GM10266 (cell line): ENCODE measurements around the gene SERPINB10.

Experiments
- DNase-seq: peaks from one replicate; pipeline ENCODE4 v3.0.0; 2012; ENCODE audit errors: extremely low spot score
- TF ChIP-seq, protein P1 (sequence below): IDR thresholded peaks from 2 replicates; pipeline ENCODE4 v1.5.1; 2012; ENCODE audit warnings: mild to moderate bottlenecking, low read depth; ENCODE audit not compliant: control insufficient read depth, insufficient read depth; ENCODE audit errors: missing control alignments

The SERPINB10 gene

DNA sequence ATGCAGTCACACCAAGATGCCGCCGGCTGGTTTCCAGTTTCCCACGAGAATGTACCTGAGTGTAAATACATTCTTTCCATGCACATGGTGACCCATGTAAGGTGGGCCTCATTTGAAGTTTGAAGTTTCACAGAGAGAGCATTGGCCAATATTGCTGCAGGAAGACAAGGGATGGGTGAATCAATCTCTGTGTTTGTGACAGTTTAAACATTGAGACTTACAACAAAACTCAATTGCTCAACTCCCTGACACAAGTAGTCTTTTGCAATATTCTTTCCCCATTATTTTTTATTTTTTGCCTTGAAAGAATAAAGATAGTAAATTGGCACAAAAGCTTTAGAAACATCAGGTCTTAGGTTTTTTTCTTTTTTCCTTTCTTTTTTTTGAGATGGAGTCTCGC lies 15.2 kb upstream of the SERPINB10 start:
- DNase-seq = no peak
- TF ChIP-seq, protein P1, sequence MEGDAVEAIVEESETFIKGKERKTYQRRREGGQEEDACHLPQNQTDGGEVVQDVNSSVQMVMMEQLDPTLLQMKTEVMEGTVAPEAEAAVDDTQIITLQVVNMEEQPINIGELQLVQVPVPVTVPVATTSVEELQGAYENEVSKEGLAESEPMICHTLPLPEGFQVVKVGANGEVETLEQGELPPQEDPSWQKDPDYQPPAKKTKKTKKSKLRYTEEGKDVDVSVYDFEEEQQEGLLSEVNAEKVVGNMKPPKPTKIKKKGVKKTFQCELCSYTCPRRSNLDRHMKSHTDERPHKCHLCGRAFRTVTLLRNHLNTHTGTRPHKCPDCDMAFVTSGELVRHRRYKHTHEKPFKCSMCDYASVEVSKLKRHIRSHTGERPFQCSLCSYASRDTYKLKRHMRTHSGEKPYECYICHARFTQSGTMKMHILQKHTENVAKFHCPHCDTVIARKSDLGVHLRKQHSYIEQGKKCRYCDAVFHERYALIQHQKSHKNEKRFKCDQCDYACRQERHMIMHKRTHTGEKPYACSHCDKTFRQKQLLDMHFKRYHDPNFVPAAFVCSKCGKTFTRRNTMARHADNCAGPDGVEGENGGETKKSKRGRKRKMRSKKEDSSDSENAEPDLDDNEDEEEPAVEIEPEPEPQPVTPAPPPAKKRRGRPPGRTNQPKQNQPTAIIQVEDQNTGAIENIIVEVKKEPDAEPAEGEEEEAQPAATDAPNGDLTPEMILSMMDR = no peak

DNA sequence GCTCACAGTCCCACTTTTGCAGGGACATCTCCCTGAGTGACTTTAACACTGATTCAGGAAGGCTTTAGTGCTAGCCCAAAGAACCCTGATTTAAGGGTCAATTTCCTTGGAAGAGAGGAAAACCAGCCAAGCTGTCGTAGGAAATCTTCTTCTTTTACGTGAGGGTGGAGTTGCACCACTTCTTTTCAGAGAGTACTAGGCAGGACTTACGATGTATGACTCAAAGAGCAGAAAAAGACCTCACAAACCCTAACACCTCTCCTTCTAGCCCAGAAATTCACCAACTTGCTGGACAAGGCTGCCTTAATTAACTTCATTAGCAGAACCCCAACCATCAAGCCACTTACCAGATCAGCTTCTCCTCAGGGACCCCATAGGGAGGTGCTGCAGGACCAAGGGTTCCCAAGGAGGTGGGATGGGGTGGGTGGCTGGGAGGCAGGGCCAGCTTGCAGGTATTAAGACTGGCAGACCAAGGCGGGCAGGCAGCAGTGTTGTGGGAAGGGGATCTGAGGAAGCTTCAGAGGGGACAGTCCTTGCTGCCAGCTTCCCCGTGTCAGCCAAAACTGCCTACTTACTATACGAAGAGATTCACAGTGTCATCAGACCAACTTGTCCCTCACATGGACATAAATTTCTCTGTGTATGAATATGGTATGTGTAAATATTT lies 13.5 kb upstream of the SERPINB10 start:
- no peak for DNase-seq
- TF ChIP-seq, protein P1 = no peak

DNA sequence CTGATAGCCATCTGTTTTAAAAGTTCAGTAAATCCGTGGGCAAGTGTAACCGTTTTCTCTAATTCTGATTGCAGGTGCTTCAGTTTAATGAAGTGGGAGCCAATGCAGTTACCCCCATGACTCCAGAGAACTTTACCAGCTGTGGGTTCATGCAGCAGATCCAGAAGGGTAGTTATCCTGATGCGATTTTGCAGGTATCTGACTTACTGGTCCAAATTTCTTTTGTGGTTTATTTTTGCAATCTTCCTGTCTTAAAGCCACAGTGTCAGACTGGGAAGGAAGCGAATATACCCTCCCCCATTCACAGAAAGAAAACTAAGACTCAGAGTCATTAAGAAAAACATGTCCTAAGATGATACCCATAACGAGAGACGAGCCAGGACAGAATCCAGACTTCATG lies 12.6 kb upstream of the SERPINB10 start:
- no peak for DNase-seq
- TF ChIP-seq, protein P1 = no peak

DNA sequence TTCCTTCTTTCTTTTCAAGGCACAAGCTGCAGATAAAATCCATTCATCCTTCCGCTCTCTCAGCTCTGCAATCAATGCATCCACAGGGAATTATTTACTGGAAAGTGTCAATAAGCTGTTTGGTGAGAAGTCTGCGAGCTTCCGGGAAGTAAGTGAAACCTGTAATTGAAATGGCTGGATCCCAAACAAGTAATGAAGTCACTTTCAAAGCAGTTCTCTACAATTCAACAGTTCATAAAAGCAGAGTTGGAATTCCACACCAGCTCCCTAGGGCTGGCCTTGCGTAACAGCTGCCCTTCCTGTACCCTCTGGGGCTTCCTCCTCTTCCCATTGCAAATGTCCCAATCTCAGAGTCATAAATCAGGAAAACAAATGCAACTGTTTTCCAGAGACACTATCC lies 10.7 kb upstream of the SERPINB10 start:
- no peak for DNase-seq
- TF ChIP-seq, protein P1 = no peak

DNA sequence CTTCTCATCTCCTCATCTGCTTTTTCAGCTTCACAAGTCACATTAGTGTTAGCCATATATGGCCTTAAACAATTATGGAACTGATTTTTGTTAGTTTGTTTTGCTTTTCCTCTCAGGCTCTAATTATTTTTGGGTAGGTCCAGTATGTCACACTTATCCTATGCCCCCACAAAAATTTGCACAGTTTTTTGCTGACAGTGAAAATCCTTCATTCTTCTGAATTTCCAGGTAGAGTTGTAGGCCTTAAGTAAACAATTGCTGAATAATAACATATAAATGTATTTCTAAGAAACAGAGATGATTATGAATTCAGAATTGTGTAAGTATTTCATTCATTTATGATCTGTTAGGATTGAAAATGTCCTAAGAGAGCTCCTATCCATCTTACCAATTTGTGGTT lies 8.6 kb upstream of the SERPINB10 start:
- no peak for DNase-seq
- TF ChIP-seq, protein P1 = no peak

DNA sequence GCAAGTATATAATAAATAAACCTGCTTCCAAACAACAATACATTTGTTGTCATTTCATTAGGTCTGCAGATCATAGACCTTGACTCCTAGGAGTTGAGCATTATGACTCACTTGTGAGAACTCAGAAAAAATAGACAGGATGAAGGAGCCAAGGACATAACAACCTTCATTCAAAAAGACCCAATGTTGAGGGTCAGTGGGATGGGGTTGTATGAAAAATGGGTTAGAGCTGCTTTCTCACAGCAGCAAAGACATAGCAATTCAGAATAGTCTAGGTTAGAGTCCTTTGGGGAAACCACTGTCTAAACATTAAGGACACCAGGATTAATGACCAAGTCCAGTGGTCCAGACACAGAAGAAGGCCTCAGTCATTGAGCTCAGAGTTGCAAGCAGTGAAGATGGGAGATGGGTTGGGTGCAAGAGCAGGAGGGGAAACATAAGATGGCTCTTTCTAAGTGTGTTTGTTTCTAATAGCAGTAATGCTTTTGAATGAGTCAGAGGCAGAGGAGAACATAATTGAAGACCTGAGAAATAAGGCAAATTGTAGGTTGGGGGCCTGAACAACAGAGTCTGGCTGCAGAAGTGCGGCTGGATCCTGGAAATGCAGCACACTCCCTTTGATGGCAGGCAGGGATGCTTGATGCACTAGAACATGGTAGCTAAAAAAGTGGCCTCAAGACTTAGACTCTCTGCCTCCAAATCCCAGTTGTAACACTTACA lies 3.7 kb upstream of the SERPINB10 start:
- no peak for DNase-seq
- TF ChIP-seq, protein P1 = no peak

DNA sequence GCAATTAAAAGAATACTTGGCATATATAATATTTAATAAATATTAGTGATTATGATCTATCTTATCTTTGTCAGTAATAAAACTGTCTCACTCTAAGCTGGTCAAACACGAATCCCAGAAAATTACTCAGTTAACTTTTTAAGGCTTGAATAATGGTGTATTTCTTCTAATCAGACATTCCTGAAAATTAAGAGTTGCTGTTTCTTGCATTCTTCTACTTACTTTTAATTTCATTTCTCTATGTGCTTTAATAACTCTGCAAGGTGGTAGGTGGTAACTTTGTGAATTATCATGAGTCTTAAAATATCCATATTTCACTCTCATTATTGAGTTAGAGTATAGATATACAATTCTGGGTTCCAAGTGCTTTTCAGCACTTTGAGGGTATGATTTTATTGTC lies 3.1 kb upstream of the SERPINB10 start:
- no peak for DNase-seq

More for the DNA sequence above, 3.1 kb upstream of the SERPINB10 start:
- TF ChIP-seq, protein P1 = no peak
